A549 (cell line): ENCODE results near the gene BRCA2.
"Not testable (repeated sequence)": the region's sequence is repeated elsewhere in the genome, so short reads cannot be mapped to it uniquely, and the experiment has no call there.

Experiments
- CEBPB ChIP-seq, 2 experiments: fragments of >200 bp in 1 of 2; sonication (Bioruptor Twin) in 1 of 2; formaldehyde crosslinking in 1 of 2; IDR thresholded peaks; 2 replicates each; pipeline ENCODE4 v1.6.1; 2012 to 2016
- CTCF ChIP-seq: fragments of >200 bp; sonication (Bioruptor Twin); formaldehyde crosslinking; IDR thresholded peaks from 3 replicates; pipeline ENCODE4 v1.5.1; 2016
- E2F6 ChIP-seq: IDR thresholded peaks from 2 replicates; pipeline ENCODE4 v1.6.1; 2012; ENCODE audit warnings: low read depth, borderline replicate concordance
- POLR2A ChIP-seq: IDR thresholded peaks from 2 replicates; pipeline ENCODE4 v1.6.1; 2012; ENCODE audit warnings: mild to moderate bottlenecking, low read length
- RFX5 ChIP-seq: fragments of 450-650 bp; IDR thresholded peaks from 2 replicates; pipeline ENCODE4 v1.7.1; 2014; ENCODE audit warnings: antibody characterized with exemption, mild to moderate bottlenecking, moderate library complexity
- USF2 ChIP-seq: fragments of 450-650 bp; IDR thresholded peaks from 2 replicates; pipeline ENCODE4 v1.6.1; 2014; ENCODE audit warnings: antibody characterized with exemption

GRCh38 chr13:32355935-32356334 is 40.6 kb downstream of the BRCA2 start:
- not testable (repeated sequence) for TF ChIP-seq USF2; CEBPB (IDR thresholded peaks at IDR 0.05); POLR2A; CTCF; RFX5; E2F6
